ENCODE data around the gene BOC. TPM values are rescaled to one million over a fixed set of nuclear protein-coding genes. Genes with fewer than 3 reads are reported as not detected.

Gene BOC
- total RNA-seq, 2 donors from 2014 or later: 4.2 to 10.6 TPM

GRCh38 chr3:113242096-113242581 lies 30.8 kb downstream of the BOC start:
- ATAC-seq (no peak), DNase-seq (no peak)
- intact Hi-C loops (cut with DNase I, micrococcal nuclease): no loop called here

GRCh38 chr3:113243071-113243470 lies 31.7 kb downstream of the BOC start:
- intact Hi-C loops (cut with DNase I, micrococcal nuclease): no loop called here
- DNase-seq (no peak), ATAC-seq (no peak)

GRCh38 chr3:113243846-113244245 lies 32.5 kb downstream of the BOC start:
- intact Hi-C loops (cut with DNase I, micrococcal nuclease): no loop called here
- ATAC-seq: no peak

GRCh38 chr3:113245761-113246161 lies 34.4 kb downstream of the BOC start:
- no peak for ATAC-seq
- DNase-seq: no peak
- intact Hi-C loops (cut with DNase I, micrococcal nuclease): no loop called here

More at GRCh38 chr3:113243846-113244245, 32.5 kb downstream of the BOC start:
- DNase-seq: no peak

GRCh38 chr3:113247068-113247467 lies 35.7 kb downstream of the BOC start:
- DNase-seq: no peak
- no peak for ATAC-seq
- intact Hi-C loops (cut with DNase I, micrococcal nuclease): no loop called here

- no peak for DNase-seq
- intact Hi-C loops (cut with DNase I, micrococcal nuclease): no loop called here
- ATAC-seq: no peak
Measured at GRCh38 chr3:113247675-113248458, 36.5 kb downstream of the BOC start.

- no peak for ATAC-seq
- intact Hi-C loops (cut with DNase I, micrococcal nuclease): no loop called here
- DNase-seq: no peak
Measured at GRCh38 chr3:113249111-113249510, 37.8 kb downstream of the BOC start.

- DNase-seq (no peak), ATAC-seq (no peak)
- intact Hi-C loops (cut with DNase I, micrococcal nuclease): no loop called here
Measured at GRCh38 chr3:113249601-113250000, 38.2 kb downstream of the BOC start.

- intact Hi-C loops (cut with DNase I, micrococcal nuclease): no loop called here
- DNase-seq (no peak), ATAC-seq (no peak)
Measured at GRCh38 chr3:113250566-113250965, 39.2 kb downstream of the BOC start.

- ATAC-seq (no peak), DNase-seq (no peak)
- intact Hi-C loops (cut with DNase I, micrococcal nuclease): no loop called here
Measured at GRCh38 chr3:113251817-113252216, 40.5 kb downstream of the BOC start.

- ATAC-seq (no peak), DNase-seq (no peak)
- intact Hi-C loops (cut with DNase I, micrococcal nuclease): no loop called here
Measured at GRCh38 chr3:113252553-113252952, 41.2 kb downstream of the BOC start.

GRCh38 chr3:113253702-113254101 lies 42.3 kb downstream of the BOC start:
- DNase-seq (no peak), ATAC-seq (no peak)
- intact Hi-C loops (cut with DNase I, micrococcal nuclease): no loop called here

GRCh38 chr3:113254171-113254947 lies 43.0 kb downstream of the BOC start:
- intact Hi-C loops (cut with DNase I, micrococcal nuclease): no loop called here
- DNase-seq (no peak), ATAC-seq (no peak)

- no peak for DNase-seq
- intact Hi-C loops (cut with DNase I, micrococcal nuclease): no loop called here
- no peak for ATAC-seq
Measured at GRCh38 chr3:113255100-113255853, 43.9 kb downstream of the BOC start.

GRCh38 chr3:113255854-113256615 lies 44.7 kb downstream of the BOC start:
- DNase-seq (no peak), ATAC-seq (no peak)
- intact Hi-C loops (cut with DNase I, micrococcal nuclease): no loop called here

- ATAC-seq (no peak), DNase-seq (no peak)
- intact Hi-C loops (cut with DNase I, micrococcal nuclease): no loop called here
Measured at GRCh38 chr3:113258361-113258760, 47.0 kb downstream of the BOC start.

GRCh38 chr3:113259196-113259595 lies 47.8 kb downstream of the BOC start:
- DNase-seq (no peak), ATAC-seq (no peak)
- intact Hi-C loops (cut with DNase I, micrococcal nuclease): no loop called here

GRCh38 chr3:113261063-113261625 lies 49.8 kb downstream of the BOC start:
- intact Hi-C loops (cut with DNase I, micrococcal nuclease): no loop called here
- DNase-seq (peak in 1 of 2 donors; percentile 38), ATAC-seq (no peak)
